Transverse colon (tissue), 4 donors: ENCODE data around the gene ECHDC3.

ENCODE experiments used
- EP300 ChIP-seq: sonication (generic); formaldehyde crosslinking; IDR thresholded peaks from one replicate; pipeline ENCODE4 v1.6.1; 2017; ENCODE audit warnings: antibody characterized with exemption, low read depth
- POLR2A ChIP-seq: fragments of 450-650 bp; IDR thresholded peaks from one replicate; pipeline ENCODE4 v1.6.1; 2016; ENCODE audit warnings: antibody characterized with exemption, mild to moderate bottlenecking, moderate library complexity
- POLR2AphosphoS5 ChIP-seq, 3 donors: sonication (generic); formaldehyde crosslinking; IDR thresholded peaks; one replicate each; pipeline ENCODE4 v1.6.1; 2016; ENCODE audit warnings: antibody characterized with exemption in 3 of 3
- TF ChIP-seq, protein P1 (sequence below), 5 experiments: fragments of 200-600 bp in 3 of 5; fragments of 450-650 bp in 2 of 5; sonication (generic) in 3 of 5; IDR thresholded peaks; 1 replicate in 2 of 5; 2 replicates in 3 of 5; pipeline ENCODE4 v1.5.1; 2016 to 2017; ENCODE audit warnings: antibody characterized with exemption in 5 of 5, inconsistent platforms in 3 of 5, mild to moderate bottlenecking in 2 of 5, moderate library complexity in 1 of 5

- TF ChIP-seq POLR2A (no peak), POLR2AphosphoS5 (IDR thresholded peaks at IDR 0.05) (no peak), EP300 (no peak)
- TF ChIP-seq, protein P1, sequence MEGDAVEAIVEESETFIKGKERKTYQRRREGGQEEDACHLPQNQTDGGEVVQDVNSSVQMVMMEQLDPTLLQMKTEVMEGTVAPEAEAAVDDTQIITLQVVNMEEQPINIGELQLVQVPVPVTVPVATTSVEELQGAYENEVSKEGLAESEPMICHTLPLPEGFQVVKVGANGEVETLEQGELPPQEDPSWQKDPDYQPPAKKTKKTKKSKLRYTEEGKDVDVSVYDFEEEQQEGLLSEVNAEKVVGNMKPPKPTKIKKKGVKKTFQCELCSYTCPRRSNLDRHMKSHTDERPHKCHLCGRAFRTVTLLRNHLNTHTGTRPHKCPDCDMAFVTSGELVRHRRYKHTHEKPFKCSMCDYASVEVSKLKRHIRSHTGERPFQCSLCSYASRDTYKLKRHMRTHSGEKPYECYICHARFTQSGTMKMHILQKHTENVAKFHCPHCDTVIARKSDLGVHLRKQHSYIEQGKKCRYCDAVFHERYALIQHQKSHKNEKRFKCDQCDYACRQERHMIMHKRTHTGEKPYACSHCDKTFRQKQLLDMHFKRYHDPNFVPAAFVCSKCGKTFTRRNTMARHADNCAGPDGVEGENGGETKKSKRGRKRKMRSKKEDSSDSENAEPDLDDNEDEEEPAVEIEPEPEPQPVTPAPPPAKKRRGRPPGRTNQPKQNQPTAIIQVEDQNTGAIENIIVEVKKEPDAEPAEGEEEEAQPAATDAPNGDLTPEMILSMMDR (IDR thresholded peaks at IDR 0.05): no peak
Observed at GRCh38 chr10:11754173-11754572, 12.0 kb downstream of the ECHDC3 start.
